ENCODE results near the gene CEP128.
A peak's percentile ranks its signal among the peaks of the same experiment; 100 is the strongest.

Gene CEP128

GRCh38 chr14:80664576-80664975, 277.0 kb downstream of the CEP128 start:
- peak; percentile 69 for DNase-seq (ENCODE audit: low read depth)

- DNase-seq (ENCODE audit: low read depth), result no peak
These were observed 278.0 kb downstream of the CEP128 start for GRCh38 chr14:80663541-80663940.

GRCh38 chr14:80659783-80660182, 281.8 kb downstream of the CEP128 start:
- DNase-seq (ENCODE audit: low read depth), result no peak

GRCh38 chr14:80658733-80659132, 282.8 kb downstream of the CEP128 start:
- DNase-seq (ENCODE audit: low read depth), result no peak

GRCh38 chr14:80658155-80658554, 283.4 kb downstream of the CEP128 start:
- no peak for DNase-seq (ENCODE audit: low read depth)

GRCh38 chr14:80653956-80654355, 287.6 kb downstream of the CEP128 start:
- DNase-seq (ENCODE audit: low read depth), result peak; percentile 58

GRCh38 chr14:80645667-80646413, 295.7 kb downstream of the CEP128 start:
- DNase-seq (ENCODE audit: low read depth), result no peak

- no peak for DNase-seq (ENCODE audit: low read depth)
These were observed 296.7 kb downstream of the CEP128 start for GRCh38 chr14:80644826-80645225.

- DNase-seq (ENCODE audit: low read depth), result peak; percentile 94
These were observed 302.7 kb downstream of the CEP128 start for GRCh38 chr14:80638620-80639515.

GRCh38 chr14:80637756-80638619, 303.6 kb downstream of the CEP128 start:
- peak; percentile 68 for DNase-seq (ENCODE audit: low read depth)

- peak; percentile 36 for DNase-seq (ENCODE audit: low read depth)
These were observed 305.5 kb downstream of the CEP128 start for GRCh38 chr14:80636071-80636470.

GRCh38 chr14:80634106-80634758, 307.3 kb downstream of the CEP128 start:
- peak; percentile 73 for DNase-seq (ENCODE audit: low read depth)

GRCh38 chr14:80629606-80630005, 311.9 kb downstream of the CEP128 start:
- peak; percentile 51 for DNase-seq (ENCODE audit: low read depth)

GRCh38 chr14:80628547-80628946, 313.0 kb downstream of the CEP128 start:
- DNase-seq (ENCODE audit: low read depth), result no peak

GRCh38 chr14:80627745-80628144, 313.8 kb downstream of the CEP128 start:
- DNase-seq (ENCODE audit: low read depth), result peak; percentile 49

- DNase-seq (ENCODE audit: low read depth), result peak; percentile 58
These were observed 317.0 kb downstream of the CEP128 start for GRCh38 chr14:80624581-80624980.

- peak; percentile 63 for DNase-seq (ENCODE audit: low read depth)
These were observed 319.8 kb downstream of the CEP128 start for GRCh38 chr14:80621701-80622100.

GRCh38 chr14:80620434-80620833, 321.1 kb downstream of the CEP128 start:
- DNase-seq (ENCODE audit: low read depth), result no peak

GRCh38 chr14:80618751-80619329, 322.7 kb downstream of the CEP128 start:
- peak; percentile 65 for DNase-seq (ENCODE audit: low read depth)

- DNase-seq (ENCODE audit: low read depth), result no peak
These were observed 325.7 kb downstream of the CEP128 start for GRCh38 chr14:80615831-80616230.

GRCh38 chr14:80609055-80609454, 332.5 kb downstream of the CEP128 start:
- no peak for DNase-seq (ENCODE audit: low read depth)

Measured in EH (cell line).